ENCODE measurements around the gene CAPN9.

The CAPN9 gene

GRCh38 chr1:230827801-230828200 is 80.6 kb downstream of the CAPN9 start:
- H3K9me3 ChIP-seq (ENCODE audit: control insufficient read depth, low read length): no peaks in the 10 kb centered on the region
- no peak overlapping the region for H3K9ac ChIP-seq (ENCODE audit: low read length)
- no peak overlapping the region for H3K4me3 ChIP-seq (ENCODE audit: low read length)
- peaks cover 26% of the 10 kb centered on the region for H3K4me1 ChIP-seq (ENCODE audit: control insufficient read depth, insufficient read depth, low read length)
- no peaks in the 10 kb centered on the region for H3K36me3 ChIP-seq (ENCODE audit: control insufficient read depth, insufficient read depth, low read length)
- H3K27me3 ChIP-seq (ENCODE audit: control insufficient read depth, insufficient read depth, low read length): no peaks in the 10 kb centered on the region

GRCh38 chr1:230828421-230828820 is 81.2 kb downstream of the CAPN9 start:
- H3K4me3 ChIP-seq (ENCODE audit: low read length): no peak overlapping the region
- no peak overlapping the region for H3K9ac ChIP-seq (ENCODE audit: low read length)
- H3K4me1 ChIP-seq (ENCODE audit: control insufficient read depth, insufficient read depth, low read length): peaks cover 26% of the 10 kb centered on the region
- no peaks in the 10 kb centered on the region for H3K9me3 ChIP-seq (ENCODE audit: control insufficient read depth, low read length)
- no peaks in the 10 kb centered on the region for H3K27me3 ChIP-seq (ENCODE audit: control insufficient read depth, insufficient read depth, low read length)
- no peaks in the 10 kb centered on the region for H3K36me3 ChIP-seq (ENCODE audit: control insufficient read depth, insufficient read depth, low read length)

- no peaks in the 10 kb centered on the region for H3K4me1 ChIP-seq (ENCODE audit: control insufficient read depth, insufficient read depth, low read length)
Observed at GRCh38 chr1:230831771-230832170, 84.6 kb downstream of the CAPN9 start.

GRCh38 chr1:230832476-230832875 is 85.3 kb downstream of the CAPN9 start:
- H3K4me3 ChIP-seq (ENCODE audit: low read length): no peak overlapping the region
- no peaks in the 10 kb centered on the region for H3K36me3 ChIP-seq (ENCODE audit: control insufficient read depth, insufficient read depth, low read length)
- no peak overlapping the region for H3K9ac ChIP-seq (ENCODE audit: low read length)
- no peaks in the 10 kb centered on the region for H3K27me3 ChIP-seq (ENCODE audit: control insufficient read depth, insufficient read depth, low read length)
- no peaks in the 10 kb centered on the region for H3K4me1 ChIP-seq (ENCODE audit: control insufficient read depth, insufficient read depth, low read length)
- no peaks in the 10 kb centered on the region for H3K9me3 ChIP-seq (ENCODE audit: control insufficient read depth, low read length)

More at GRCh38 chr1:230831771-230832170, 84.6 kb downstream of the CAPN9 start:
- Histone ChIP-seq H3K27me3 (ENCODE audit: control insufficient read depth, insufficient read depth, low read length) (no peaks in the 10 kb centered on the region), H3K9me3 (ENCODE audit: control insufficient read depth, low read length) (no peaks in the 10 kb centered on the region), H3K4me3 (ENCODE audit: low read length) (no peak overlapping the region), H3K36me3 (ENCODE audit: control insufficient read depth, insufficient read depth, low read length) (no peaks in the 10 kb centered on the region), H3K9ac (ENCODE audit: low read length) (no peak overlapping the region)

- H3K36me3 ChIP-seq (ENCODE audit: control insufficient read depth, insufficient read depth, low read length): no peaks in the 10 kb centered on the region
- H3K9me3 ChIP-seq (ENCODE audit: control insufficient read depth, low read length): no peaks in the 10 kb centered on the region
- no peaks in the 10 kb centered on the region for H3K4me1 ChIP-seq (ENCODE audit: control insufficient read depth, insufficient read depth, low read length)
- H3K9ac ChIP-seq (ENCODE audit: low read length): no peak overlapping the region
- no peaks in the 10 kb centered on the region for H3K27me3 ChIP-seq (ENCODE audit: control insufficient read depth, insufficient read depth, low read length)
- H3K4me3 ChIP-seq (ENCODE audit: low read length): no peak overlapping the region
Observed at GRCh38 chr1:230833511-230833910, 86.3 kb downstream of the CAPN9 start.

- Histone ChIP-seq H3K4me1 (ENCODE audit: control insufficient read depth, insufficient read depth, low read length) (no peaks in the 10 kb centered on the region), H3K9ac (ENCODE audit: low read length) (no peak overlapping the region), H3K36me3 (ENCODE audit: control insufficient read depth, insufficient read depth, low read length) (no peaks in the 10 kb centered on the region), H3K9me3 (ENCODE audit: control insufficient read depth, low read length) (no peaks in the 10 kb centered on the region), H3K4me3 (ENCODE audit: low read length) (no peak overlapping the region), H3K27me3 (ENCODE audit: control insufficient read depth, insufficient read depth, low read length) (no peaks in the 10 kb centered on the region)
Observed at GRCh38 chr1:230834292-230834691, 87.1 kb downstream of the CAPN9 start.

GRCh38 chr1:230836347-230836746 is 89.2 kb downstream of the CAPN9 start:
- Histone ChIP-seq H3K36me3 (ENCODE audit: control insufficient read depth, insufficient read depth, low read length) (no peaks in the 10 kb centered on the region), H3K9ac (ENCODE audit: low read length) (no peak overlapping the region), H3K4me3 (ENCODE audit: low read length) (no peak overlapping the region), H3K4me1 (ENCODE audit: control insufficient read depth, insufficient read depth, low read length) (no peaks in the 10 kb centered on the region), H3K9me3 (ENCODE audit: control insufficient read depth, low read length) (no peaks in the 10 kb centered on the region), H3K27me3 (ENCODE audit: control insufficient read depth, insufficient read depth, low read length) (no peaks in the 10 kb centered on the region)

GRCh38 chr1:230836793-230837192 is 89.6 kb downstream of the CAPN9 start:
- H3K4me1 ChIP-seq (ENCODE audit: control insufficient read depth, insufficient read depth, low read length): no peaks in the 10 kb centered on the region
- H3K9ac ChIP-seq (ENCODE audit: low read length): no peak overlapping the region
- no peaks in the 10 kb centered on the region for H3K27me3 ChIP-seq (ENCODE audit: control insufficient read depth, insufficient read depth, low read length)
- H3K4me3 ChIP-seq (ENCODE audit: low read length): no peak overlapping the region
- no peaks in the 10 kb centered on the region for H3K36me3 ChIP-seq (ENCODE audit: control insufficient read depth, insufficient read depth, low read length)
- no peaks in the 10 kb centered on the region for H3K9me3 ChIP-seq (ENCODE audit: control insufficient read depth, low read length)

GRCh38 chr1:230839173-230839572 is 92.0 kb downstream of the CAPN9 start:
- no peak overlapping the region for H3K4me3 ChIP-seq (ENCODE audit: low read length)
- H3K9ac ChIP-seq (ENCODE audit: low read length): no peak overlapping the region
- no peaks in the 10 kb centered on the region for H3K9me3 ChIP-seq (ENCODE audit: control insufficient read depth, low read length)
- H3K4me1 ChIP-seq (ENCODE audit: control insufficient read depth, insufficient read depth, low read length): no peaks in the 10 kb centered on the region
- no peaks in the 10 kb centered on the region for H3K27me3 ChIP-seq (ENCODE audit: control insufficient read depth, insufficient read depth, low read length)
- H3K36me3 ChIP-seq (ENCODE audit: control insufficient read depth, insufficient read depth, low read length): no peaks in the 10 kb centered on the region

GRCh38 chr1:230842801-230843200 is 95.6 kb downstream of the CAPN9 start:
- Histone ChIP-seq H3K4me1 (ENCODE audit: control insufficient read depth, insufficient read depth, low read length) (no peaks in the 10 kb centered on the region), H3K36me3 (ENCODE audit: control insufficient read depth, insufficient read depth, low read length) (no peaks in the 10 kb centered on the region), H3K9ac (ENCODE audit: low read length) (no peak overlapping the region), H3K27me3 (ENCODE audit: control insufficient read depth, insufficient read depth, low read length) (no peaks in the 10 kb centered on the region), H3K9me3 (ENCODE audit: control insufficient read depth, low read length) (no peaks in the 10 kb centered on the region), H3K4me3 (ENCODE audit: low read length) (no peak overlapping the region)

- H3K9ac ChIP-seq (ENCODE audit: low read length): no peak overlapping the region
- no peaks in the 10 kb centered on the region for H3K36me3 ChIP-seq (ENCODE audit: control insufficient read depth, insufficient read depth, low read length)
Observed at GRCh38 chr1:230843503-230844309, 96.5 kb downstream of the CAPN9 start.

GRCh38 chr1:230844561-230844960 is 97.4 kb downstream of the CAPN9 start:
- Histone ChIP-seq H3K4me3 (ENCODE audit: low read length) (no peak overlapping the region), H3K36me3 (ENCODE audit: control insufficient read depth, insufficient read depth, low read length) (no peaks in the 10 kb centered on the region), H3K4me1 (ENCODE audit: control insufficient read depth, insufficient read depth, low read length) (peaks cover under 1% of the 10 kb centered on the region), H3K27me3 (ENCODE audit: control insufficient read depth, insufficient read depth, low read length) (no peaks in the 10 kb centered on the region), H3K9me3 (ENCODE audit: control insufficient read depth, low read length) (no peaks in the 10 kb centered on the region), H3K9ac (ENCODE audit: low read length) (no peak overlapping the region)

More at GRCh38 chr1:230843503-230844309, 96.5 kb downstream of the CAPN9 start:
- Histone ChIP-seq H3K4me3 (ENCODE audit: low read length) (no peak overlapping the region), H3K9me3 (ENCODE audit: control insufficient read depth, low read length) (no peaks in the 10 kb centered on the region), H3K27me3 (ENCODE audit: control insufficient read depth, insufficient read depth, low read length) (no peaks in the 10 kb centered on the region), H3K4me1 (ENCODE audit: control insufficient read depth, insufficient read depth, low read length) (no peaks in the 10 kb centered on the region)
